ENCODE data around the gene BAZ2B. TPM values are rescaled to one million over a fixed set of nuclear protein-coding genes. Genes with fewer than 3 reads are reported as not detected.

The BAZ2B gene
- total RNA-seq, 1 experiment from 2014 or later: 19.9 TPM

DNA sequence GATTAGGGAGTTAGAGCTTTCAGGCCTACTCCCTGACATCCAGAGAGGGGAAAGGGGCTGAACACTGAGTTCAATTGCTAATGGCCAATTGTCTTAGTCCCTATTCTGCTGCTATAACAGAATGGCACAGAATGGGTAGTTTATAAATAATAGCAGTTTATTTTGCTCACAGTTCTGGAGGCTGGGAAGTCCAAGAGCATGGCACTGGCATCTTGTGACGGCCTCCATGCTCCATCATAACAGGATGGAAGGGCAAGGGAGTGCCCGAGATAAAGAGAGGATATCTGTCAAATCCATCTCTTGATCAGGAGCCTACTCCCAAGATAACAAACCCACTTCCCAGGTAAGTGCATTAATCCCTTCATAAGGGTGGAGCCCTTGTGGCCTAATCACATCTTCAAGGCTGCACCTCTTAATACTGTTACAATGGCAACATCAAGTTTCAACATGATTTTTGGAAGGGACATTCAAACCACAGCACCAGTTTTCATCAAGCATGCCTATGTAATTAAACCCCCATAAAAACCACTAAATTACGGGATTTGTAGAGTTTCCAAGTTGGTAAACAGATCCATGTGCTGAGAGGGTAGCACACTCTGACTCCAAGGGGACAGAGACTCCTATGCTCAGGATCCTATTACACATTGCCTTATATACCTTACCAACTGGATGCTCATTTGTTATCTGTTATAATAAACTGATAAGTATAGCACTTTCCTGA is 44.6 kb downstream of the BAZ2B start:
- RAD21 ChIA-PET (ENCODE audit: low non-redundant PET in 1 of 2, low total read pairs in 2 of 2, uncharacterized antibody in 2 of 2, unreplicated experiment in 2 of 2): no interaction called here
- no TSS peak for BruUV-seq (replicated peaks)
- H3K27me3 ChIP-seq (ENCODE audit: insufficient read depth, low read length): no peaks in the 10 kb centered on the region
- H4K20me1 ChIP-seq (ENCODE audit: insufficient read depth): no peaks in the 10 kb centered on the region
- no peaks in the 10 kb centered on the region for H3K4me1 ChIP-seq (ENCODE audit: control insufficient read depth in 1 of 2, insufficient read depth in 2 of 2, low read length in 2 of 2)
- H3K9me3 ChIP-seq (ENCODE audit: control insufficient read depth in 1 of 2, insufficient read depth in 1 of 2, low read depth in 1 of 2, low read length in 2 of 2): no peaks in the 10 kb centered on the region
- POLR2A ChIA-PET: no interaction called here
- H3K79me2 ChIP-seq (ENCODE audit: insufficient read depth, low read length): no peaks in the 10 kb centered on the region
- H3K9me2 ChIP-seq (ENCODE audit: insufficient read depth): no peaks in the 10 kb centered on the region
- CTCF ChIA-PET: no interaction called here
- no peak for TF ChIP-seq SP1 (IDR thresholded peaks at IDR 0.05; ENCODE audit: low read depth)
- TF ChIP-seq, protein P1, sequence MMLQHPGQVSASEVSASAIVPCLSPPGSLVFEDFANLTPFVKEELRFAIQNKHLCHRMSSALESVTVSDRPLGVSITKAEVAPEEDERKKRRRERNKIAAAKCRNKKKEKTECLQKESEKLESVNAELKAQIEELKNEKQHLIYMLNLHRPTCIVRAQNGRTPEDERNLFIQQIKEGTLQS (IDR thresholded peaks at IDR 0.05): no peak
- TF ChIP-seq, protein P2, sequence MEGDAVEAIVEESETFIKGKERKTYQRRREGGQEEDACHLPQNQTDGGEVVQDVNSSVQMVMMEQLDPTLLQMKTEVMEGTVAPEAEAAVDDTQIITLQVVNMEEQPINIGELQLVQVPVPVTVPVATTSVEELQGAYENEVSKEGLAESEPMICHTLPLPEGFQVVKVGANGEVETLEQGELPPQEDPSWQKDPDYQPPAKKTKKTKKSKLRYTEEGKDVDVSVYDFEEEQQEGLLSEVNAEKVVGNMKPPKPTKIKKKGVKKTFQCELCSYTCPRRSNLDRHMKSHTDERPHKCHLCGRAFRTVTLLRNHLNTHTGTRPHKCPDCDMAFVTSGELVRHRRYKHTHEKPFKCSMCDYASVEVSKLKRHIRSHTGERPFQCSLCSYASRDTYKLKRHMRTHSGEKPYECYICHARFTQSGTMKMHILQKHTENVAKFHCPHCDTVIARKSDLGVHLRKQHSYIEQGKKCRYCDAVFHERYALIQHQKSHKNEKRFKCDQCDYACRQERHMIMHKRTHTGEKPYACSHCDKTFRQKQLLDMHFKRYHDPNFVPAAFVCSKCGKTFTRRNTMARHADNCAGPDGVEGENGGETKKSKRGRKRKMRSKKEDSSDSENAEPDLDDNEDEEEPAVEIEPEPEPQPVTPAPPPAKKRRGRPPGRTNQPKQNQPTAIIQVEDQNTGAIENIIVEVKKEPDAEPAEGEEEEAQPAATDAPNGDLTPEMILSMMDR (IDR thresholded peaks at IDR 0.05 in 2 of 3, conservative IDR thresholded peaks at IDR 0.05 in 1 of 3; ENCODE audit: borderline replicate concordance in 1 of 3, insufficient read depth in 1 of 3, low read depth in 2 of 3, low read length in 2 of 3): no peak
- TF ChIP-seq, protein P3, sequence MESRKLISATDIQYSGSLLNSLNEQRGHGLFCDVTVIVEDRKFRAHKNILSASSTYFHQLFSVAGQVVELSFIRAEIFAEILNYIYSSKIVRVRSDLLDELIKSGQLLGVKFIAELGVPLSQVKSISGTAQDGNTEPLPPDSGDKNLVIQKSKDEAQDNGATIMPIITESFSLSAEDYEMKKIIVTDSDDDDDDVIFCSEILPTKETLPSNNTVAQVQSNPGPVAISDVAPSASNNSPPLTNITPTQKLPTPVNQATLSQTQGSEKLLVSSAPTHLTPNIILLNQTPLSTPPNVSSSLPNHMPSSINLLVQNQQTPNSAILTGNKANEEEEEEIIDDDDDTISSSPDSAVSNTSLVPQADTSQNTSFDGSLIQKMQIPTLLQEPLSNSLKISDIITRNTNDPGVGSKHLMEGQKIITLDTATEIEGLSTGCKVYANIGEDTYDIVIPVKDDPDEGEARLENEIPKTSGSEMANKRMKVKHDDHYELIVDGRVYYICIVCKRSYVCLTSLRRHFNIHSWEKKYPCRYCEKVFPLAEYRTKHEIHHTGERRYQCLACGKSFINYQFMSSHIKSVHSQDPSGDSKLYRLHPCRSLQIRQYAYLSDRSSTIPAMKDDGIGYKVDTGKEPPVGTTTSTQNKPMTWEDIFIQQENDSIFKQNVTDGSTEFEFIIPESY (IDR thresholded peaks at IDR 0.05; ENCODE audit: extremely low read depth, insufficient replicate concordance, low read length): no peak
- TF ChIP-seq SIN3A (IDR thresholded peaks at IDR 0.05; ENCODE audit: low read depth): no peak
- TF ChIP-seq, protein P4, sequence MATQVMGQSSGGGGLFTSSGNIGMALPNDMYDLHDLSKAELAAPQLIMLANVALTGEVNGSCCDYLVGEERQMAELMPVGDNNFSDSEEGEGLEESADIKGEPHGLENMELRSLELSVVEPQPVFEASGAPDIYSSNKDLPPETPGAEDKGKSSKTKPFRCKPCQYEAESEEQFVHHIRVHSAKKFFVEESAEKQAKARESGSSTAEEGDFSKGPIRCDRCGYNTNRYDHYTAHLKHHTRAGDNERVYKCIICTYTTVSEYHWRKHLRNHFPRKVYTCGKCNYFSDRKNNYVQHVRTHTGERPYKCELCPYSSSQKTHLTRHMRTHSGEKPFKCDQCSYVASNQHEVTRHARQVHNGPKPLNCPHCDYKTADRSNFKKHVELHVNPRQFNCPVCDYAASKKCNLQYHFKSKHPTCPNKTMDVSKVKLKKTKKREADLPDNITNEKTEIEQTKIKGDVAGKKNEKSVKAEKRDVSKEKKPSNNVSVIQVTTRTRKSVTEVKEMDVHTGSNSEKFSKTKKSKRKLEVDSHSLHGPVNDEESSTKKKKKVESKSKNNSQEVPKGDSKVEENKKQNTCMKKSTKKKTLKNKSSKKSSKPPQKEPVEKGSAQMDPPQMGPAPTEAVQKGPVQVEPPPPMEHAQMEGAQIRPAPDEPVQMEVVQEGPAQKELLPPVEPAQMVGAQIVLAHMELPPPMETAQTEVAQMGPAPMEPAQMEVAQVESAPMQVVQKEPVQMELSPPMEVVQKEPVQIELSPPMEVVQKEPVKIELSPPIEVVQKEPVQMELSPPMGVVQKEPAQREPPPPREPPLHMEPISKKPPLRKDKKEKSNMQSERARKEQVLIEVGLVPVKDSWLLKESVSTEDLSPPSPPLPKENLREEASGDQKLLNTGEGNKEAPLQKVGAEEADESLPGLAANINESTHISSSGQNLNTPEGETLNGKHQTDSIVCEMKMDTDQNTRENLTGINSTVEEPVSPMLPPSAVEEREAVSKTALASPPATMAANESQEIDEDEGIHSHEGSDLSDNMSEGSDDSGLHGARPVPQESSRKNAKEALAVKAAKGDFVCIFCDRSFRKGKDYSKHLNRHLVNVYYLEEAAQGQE (IDR thresholded peaks at IDR 0.05; ENCODE audit: low read depth): no peak
- TF ChIP-seq, protein P5, sequence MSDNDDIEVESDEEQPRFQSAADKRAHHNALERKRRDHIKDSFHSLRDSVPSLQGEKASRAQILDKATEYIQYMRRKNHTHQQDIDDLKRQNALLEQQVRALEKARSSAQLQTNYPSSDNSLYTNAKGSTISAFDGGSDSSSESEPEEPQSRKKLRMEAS (IDR thresholded peaks at IDR 0.05): no peak
- no peak for TF ChIP-seq YY1 (IDR thresholded peaks at IDR 0.05; ENCODE audit: extremely low read depth, insufficient replicate concordance, low read depth, low read length)
- no peak for TF ChIP-seq SRF (IDR thresholded peaks at IDR 0.05; ENCODE audit: low read depth)
- no peak for TF ChIP-seq ZFX (IDR thresholded peaks at IDR 0.05)
- no peak for TF ChIP-seq FOSL1 (IDR thresholded peaks at IDR 0.05; ENCODE audit: low read depth)
- intact Hi-C loops (cut with micrococcal nuclease): no loop called here
- ATAC-seq: no peak
- no peak overlapping the region for H3K27ac ChIP-seq (ENCODE audit: low read depth, low read length)
- H2AFZ ChIP-seq (ENCODE audit: low read depth, low read length, poor library complexity, severe bottlenecking): no peak overlapping the region
- H3K4me2 ChIP-seq (ENCODE audit: low read length): no peak overlapping the region
- no peak for DNase-seq (ENCODE audit: low read depth, low spot score)
- H3K4me3 ChIP-seq (replicated peaks in 1 of 2; ENCODE audit: low read depth in 1 of 2, low read length in 2 of 2): no peak overlapping the region
- H3K36me3 ChIP-seq (ENCODE audit: control insufficient read depth in 1 of 2, insufficient read depth in 2 of 2, low read length in 2 of 2): no peaks in the 10 kb centered on the region
- no peak overlapping the region for H3K9ac ChIP-seq (ENCODE audit: low read length)
